Stimulated activated CD4-positive, alpha-beta T cell treated with anti-CD3 and anti-CD28 coated beads, Interleukin-12 subunit alpha, Interleukin-12 subunit beta, amount 100 ng/mL, for 4 hours (primary cell): ENCODE measurements around the gene A2ML1.
"Not testable (repeated sequence)": the region's sequence is repeated elsewhere in the genome, so short reads cannot be mapped to it uniquely, and the experiment has no call there.

ENCODE experiments used
- DNase-seq: peaks from one replicate; pipeline ENCODE4 v3.0.0-alpha.2; 2020

A2ML1 gene

DNA sequence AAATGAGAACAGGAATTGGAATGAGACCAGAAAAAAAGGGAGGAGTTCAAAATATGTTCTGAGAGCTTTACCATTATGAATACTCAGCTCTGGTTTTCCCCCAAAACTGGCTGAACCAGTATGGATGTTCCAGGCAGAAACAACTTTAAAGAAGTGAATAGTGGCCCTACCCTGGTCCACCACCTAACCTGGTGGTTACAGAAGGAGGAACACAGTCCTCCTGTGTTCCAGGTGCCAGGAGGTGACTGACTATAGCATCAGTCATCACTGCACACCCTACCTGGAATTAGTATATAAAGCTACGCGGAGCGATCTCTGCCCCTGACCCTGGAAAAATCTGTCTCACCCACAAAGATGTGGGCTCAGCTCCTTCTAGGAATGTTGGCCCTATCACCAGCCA, at the start of gene A2ML1:
Gene A2ML1 (plus strand): TSS at position 324 of the 400 bp plus-strand sequence. CDS start 31 bp downstream, at position 355.
- no peak for DNase-seq

DNA sequence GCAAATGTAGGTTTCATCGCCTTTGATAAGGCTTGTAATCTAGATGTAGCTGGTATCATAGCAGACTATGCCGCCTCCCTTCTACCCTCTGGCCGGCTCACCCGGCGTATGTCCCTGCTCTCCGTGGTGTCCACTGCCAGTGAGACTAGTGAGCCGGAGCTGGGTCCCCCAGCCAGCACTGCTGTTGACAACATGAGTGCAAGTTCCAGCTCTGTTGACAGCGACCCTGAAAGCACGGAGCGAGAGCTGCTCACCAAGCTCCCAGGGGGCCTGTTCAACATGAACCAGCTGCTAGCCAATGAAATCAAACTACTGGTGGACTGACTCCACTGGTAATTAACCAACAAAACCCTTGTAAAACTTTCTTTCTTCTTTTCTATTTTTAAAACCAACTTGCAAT, 49.0 kb upstream of the A2ML1 start:
- no peak for DNase-seq

DNA sequence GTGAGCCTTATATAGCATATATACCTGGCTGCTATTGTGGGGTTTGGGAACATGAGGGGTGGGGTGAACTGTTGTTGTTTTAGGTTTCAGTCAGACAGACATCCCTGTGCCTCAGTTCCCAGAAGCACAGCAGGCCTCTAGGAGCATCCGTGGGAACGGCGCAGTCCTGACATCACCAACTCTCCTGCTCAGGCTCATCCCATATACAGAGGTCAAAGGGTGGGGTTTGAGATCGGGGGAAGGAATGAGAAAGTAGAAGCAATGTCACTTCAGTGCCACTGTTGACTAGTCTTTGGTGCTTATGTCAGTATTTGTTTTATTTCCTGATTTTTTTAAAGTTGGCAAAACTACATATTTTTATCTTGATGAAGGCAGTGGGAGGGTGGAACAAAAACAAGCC, 43.1 kb upstream of the A2ML1 start:
- no peak for DNase-seq

DNA sequence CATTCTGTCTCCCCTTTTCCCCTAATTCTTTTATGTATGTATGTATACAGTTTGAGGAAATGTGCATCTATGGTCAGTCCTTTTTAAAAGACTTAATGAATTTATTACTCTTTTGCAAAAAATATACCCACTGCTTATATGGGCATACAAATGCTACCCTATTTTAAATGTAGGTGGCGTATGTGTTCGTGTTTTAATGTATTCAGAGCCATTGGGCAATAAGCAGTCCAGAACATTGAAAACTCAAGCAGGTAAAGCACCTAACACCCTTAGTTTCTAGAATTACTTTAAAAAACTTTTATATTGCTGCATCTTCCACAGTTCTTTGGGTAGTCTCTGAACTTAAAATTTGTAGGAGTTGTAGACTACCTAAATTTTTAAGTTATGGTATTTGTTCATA, 42.6 kb upstream of the A2ML1 start:
- DNase-seq = no peak

DNA sequence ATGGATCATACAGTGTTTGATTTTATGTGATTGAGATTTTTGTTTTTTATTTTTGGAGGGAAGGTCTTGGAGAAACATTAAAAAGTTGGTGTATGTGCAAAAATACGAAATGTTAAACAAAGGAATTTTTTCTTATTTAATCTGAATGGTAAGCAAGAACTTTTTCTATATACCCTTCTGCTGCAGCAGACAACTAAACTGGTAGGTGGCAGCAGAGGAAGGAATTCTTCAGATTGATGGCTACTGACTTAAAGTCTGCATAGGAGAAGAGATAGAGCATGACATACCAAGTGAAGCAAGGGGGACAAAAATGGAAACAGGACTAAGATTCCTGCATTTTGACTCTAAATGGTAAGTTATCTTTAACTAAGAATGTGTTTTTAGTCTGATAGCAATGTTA, 42.0 kb upstream of the A2ML1 start:
- DNase-seq = no peak

DNA sequence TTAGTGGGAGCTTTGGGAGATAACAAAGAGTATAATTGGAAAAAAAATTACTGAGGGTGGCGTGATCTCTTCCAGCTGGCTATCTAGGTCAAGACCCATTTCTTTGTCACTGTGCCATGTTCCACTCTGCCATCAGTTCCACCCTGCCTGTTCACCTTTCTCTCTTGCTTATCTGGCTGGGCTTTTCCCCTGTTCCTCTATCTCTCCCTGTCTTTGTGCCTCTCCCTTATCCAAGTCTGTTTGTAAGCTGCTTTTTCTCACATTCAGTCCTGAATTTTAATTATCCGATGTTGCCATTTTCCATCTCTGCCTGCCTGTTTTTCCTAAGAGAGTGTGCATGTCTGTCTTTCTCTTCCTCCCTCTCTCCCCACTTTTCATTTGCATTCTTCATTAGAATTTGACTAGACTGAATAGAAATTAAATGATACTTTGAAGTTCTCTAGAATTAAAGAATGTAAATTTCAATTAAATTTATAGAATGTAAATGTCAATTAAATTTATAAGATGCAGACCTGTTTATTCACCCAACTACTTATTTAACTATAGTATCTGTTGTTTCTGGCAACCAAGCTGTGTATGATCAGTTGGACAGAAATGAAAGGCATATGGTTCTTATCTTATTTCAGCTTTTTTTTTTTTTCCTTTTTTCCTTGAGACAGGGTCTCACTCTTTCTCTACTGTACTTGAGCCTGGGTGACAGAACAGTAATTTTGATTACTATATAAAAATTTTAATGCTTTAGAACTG, 40.9 kb upstream of the A2ML1 start:
- DNase-seq = no peak

DNA sequence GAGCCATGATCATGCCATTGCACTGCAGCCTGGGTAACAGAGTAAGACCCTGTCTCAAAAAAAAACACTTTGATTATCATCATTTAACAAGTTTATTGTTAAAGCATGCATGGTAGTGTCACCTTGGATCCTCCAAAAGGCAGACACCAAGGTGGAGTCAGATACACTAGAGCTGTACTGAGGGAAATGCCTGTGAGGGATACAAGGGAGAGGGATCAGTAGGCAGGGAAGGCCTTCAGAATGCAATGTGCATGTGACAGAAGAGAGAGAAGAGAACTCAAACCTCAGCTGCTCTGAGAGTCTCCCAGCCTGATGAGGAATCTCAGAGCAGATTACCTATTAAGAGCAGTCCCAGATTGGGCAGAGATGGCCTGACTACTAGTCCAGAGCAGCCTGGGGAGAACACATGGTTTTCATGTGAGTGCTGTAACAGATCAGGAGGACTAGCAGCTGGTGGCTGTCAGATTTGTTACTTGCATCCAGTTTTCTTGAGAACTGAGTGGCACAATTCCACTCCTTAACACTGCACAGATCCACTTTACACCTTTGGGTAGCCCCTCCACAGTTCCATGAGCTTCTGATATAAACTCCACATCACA, 38.0 kb upstream of the A2ML1 start:
- no peak for DNase-seq

DNA sequence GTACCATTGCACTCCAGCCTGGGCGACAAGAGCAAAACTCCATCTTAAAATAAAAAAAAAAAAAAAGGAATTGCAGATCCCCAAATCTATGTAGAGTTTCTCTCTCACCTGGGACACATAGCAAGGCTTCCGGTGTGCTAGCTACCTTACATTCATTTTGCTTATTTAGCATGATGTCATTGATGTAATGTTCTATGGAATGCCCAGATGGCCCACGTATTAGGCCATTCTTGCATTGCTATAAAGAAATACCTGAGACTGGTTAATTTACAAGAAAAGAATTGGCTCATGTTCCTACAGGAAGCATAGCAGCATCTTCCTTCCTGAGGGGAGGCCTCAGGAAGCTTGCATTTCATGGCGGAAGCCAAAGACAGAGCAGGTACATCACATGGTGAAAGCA, 36.9 kb upstream of the A2ML1 start:
- DNase-seq = no peak

DNA sequence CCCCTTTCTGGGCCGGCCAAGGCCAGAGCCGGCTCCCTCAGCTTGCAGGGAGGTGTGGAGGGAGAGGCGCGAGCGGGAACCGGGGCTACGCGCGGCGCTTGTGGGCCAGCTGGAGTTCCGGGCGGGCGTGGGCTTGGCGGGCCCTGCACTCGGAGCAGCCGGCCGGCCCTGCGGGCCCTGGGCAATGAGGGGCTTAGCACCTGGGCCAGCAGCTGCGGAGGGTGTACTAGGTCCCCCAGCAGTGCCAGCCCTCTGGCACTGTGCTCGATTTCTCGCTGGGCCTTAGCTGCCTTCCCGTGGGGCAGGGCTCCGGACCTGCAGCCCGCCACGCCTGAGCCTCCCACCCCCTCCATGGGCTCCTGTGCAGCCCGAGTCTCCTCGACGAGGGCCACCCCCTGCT, 35.2 kb upstream of the A2ML1 start:
- DNase-seq = not testable (repeated sequence)

DNA sequence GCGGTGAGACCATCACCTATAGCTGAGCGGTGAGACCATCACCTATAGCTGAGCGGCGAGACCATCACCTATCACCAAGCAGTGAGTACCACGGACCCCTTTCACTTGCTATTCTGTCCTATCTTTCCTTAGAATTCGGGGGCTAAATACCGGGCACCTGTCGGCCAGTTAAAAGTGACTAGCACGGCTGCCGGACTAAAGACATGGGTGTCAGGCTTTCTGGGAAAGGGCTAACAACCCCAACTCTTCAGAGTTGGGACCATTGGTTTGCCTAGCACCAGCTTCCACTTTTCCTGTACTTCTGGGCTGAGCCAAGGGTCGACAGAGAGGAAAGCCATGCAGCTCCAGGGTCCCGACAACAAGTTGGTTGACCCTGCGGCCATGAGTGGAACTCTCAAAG, 33.7 kb upstream of the A2ML1 start:
- not testable (repeated sequence) for DNase-seq

DNA sequence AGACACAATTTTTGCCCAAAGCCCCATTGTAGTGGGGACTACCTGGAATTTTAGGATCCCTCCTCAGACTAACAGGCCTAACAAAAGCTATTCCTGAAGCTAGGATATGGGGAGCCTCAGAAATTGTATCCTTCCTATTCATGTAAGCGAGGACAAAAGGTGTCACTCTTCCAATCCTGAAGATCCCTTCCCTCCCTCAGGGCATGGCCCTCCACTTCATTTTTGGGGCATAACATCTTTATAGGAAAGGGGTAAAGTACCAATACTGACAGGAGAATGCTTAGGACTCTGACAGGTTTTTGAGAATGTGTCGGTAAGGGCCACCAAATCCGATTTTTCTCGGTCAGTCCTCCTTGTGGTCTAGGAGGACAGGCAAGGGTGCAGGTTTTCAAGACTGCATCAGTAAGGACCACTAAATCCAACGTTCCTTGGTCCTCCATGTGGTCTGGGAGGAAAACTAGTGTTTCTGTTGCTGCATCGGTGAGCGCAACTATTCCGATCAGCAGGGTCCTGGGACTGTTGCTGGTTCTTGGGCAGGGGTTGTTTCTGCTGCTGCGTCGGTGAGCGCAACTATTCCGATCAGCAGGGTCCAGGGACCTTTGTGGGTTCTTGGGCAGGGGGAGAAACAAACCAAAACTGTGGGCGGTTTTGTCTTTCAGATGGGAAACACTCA, 32.9 kb upstream of the A2ML1 start:
- not testable (repeated sequence) for DNase-seq

DNA sequence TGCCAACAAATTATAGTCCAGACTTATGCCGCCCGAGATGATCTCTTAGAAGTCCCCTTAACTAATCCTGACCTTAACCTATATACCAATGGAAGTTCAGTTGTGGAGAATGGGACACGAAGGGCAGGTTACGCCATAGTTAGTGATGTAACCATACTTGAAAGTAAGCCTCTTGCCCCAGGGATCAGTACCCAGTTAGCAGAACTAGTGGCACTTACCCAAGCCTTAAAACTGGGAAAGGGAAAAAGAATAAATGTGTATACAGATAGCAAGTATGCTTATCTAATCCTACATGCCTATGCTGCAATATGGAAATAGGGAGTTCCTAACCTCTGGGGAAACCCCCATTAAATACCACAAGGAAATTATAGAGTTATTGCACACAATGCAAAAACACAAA, 29.2 kb upstream of the A2ML1 start:
- DNase-seq = not testable (repeated sequence)

DNA sequence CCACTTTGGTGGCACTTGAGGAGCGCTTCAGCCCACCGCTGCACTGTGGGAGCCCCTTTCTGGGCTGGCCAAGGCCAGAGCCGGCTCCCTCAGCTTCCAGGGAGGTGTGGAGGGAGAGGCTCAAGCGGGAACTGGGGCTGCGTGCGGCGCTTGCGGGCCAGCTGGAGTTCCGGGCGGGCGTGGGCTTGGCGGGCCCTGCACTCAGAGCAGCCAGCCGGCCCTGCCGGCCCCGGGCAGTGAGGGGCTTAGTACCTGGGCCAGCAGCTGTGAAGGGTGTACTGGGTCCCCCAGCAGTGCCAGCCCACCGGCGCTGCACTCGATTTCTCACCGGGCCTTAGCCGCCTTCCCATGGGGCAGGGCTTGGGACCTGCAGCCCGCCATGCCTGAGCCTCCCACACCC, 27.8 kb upstream of the A2ML1 start:
- DNase-seq = not testable (repeated sequence)

DNA sequence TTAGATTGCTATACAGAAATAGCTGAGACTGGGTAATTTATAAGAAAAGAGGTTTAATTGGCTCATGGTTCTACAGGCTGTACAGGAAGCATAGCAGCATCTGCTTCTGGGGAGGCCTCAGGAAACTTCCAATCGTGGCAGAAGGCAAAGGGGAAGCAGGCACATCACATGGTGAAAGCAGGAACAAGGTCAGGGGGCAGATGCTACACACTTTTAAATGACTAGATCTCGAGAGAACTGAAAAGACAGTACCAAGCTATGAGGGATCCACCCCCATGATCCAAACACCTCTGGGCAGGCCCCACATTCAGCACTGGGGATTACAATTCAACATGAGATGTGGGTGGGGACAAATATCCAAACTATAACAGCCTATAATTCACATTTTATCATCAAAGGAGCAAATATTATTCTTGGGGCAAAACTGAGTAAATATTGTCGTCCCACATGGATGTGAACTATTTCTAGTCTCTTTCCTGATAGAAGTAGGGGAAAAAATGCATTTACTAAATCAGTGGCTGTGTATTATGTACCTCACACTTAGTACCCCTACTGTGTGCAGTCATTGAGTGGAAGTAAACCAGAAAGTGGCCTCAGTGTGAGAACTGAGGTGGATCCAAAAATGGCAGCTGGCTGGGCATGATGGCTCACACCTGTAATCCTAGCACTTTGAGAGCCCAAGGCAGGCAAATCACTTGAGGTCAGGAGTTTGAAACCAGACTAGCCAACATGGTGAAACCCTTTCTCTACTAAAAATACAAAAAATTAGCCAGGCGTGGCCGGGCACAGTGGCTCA, 25.4 kb upstream of the A2ML1 start:
- DNase-seq = no peak

DNA sequence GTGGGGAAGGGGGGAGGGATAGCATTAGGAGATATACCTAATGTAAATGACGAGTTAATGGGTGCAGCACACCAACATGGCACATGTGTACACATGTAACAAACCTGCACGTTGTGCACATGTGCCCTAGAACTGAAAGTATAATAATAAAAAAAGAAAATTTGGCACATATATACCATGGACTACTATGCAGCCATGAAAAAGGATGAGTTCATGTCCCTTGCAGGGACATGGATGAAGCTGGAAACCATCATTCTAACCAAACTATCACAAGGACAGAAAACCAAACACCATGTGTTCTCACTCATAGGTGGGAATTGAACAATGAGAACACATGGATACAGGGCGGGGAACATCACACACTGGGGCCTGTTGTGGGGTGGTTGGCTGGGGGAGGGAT, 21.2 kb upstream of the A2ML1 start:
- not testable (repeated sequence) for DNase-seq

DNA sequence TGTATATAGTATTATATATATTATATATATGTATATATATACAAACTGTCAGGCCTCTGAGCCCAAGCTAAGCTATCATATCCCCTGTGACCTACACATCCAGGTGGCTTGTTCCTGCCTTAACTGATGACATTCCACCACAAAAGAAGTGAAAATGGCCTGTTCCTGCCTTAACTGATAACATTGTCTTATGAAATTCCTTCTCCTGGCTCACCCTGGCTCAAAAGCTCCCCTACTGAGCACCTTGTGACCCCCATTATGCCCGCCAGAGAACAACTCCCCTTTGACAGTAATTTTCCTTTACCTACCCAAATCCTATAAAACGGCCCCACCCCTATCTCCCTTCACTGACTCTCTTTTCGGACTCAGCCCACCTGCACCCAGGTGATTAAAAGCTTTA, 17.6 kb upstream of the A2ML1 start:
- DNase-seq = not testable (repeated sequence)

DNA sequence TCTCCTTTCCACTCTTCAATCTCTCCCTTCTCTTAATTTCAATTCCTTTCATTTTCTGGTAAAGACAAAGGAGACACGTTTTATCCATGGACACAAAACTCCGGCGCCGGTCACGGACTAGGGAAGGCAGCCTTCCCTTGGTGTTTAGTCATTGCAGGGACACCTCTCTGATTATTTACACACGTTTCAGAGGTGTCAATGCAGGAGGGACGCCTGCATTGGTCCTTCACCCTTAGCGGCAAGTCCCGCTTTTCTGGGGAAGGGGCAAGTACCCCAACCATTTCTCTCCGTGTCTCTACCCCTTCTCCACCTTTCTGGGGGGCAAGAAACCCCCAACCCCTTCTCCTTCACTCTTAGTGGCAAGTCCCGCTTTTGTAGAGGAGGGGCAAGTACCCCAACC, 16.9 kb upstream of the A2ML1 start:
- DNase-seq = not testable (repeated sequence)

DNA sequence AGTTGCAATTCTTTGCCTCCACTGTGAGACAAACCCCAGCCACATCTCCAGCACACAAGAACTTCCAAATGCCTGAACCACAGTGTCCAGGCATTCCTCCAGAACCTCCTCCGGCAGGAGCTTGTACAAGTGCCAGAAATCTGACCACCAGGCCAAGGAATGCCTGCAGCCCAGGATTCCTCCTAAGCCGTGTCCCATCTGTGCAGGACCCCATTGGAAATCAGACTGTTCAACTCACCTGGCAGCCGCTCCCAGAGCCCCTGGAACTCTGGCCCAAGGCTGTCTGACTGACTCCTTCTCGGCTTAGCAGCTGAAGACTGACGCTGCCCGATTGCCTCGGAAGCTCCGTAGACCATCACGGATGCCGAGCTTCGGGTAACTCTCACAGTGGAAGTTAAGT, 15.3 kb upstream of the A2ML1 start:
- not testable (repeated sequence) for DNase-seq

DNA sequence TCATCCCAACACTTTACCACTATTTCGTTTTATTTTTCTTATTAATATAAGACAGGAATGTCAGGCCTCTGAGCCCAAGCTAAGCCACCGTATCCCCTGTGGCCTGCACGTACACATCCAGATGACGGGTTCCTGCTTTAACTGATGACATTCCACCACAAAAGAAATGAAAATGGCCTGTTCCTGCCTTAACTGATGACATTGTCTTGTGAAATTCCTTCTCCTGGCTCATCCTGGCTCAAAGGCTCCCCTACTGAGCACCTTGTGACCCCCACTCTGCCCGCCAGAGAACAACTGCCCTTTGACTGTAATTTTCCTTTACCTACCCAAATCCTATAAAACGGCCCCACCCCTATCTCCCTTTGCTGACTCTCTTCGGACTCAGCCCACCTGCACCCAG, 12.3 kb upstream of the A2ML1 start:
- DNase-seq = not testable (repeated sequence)

DNA sequence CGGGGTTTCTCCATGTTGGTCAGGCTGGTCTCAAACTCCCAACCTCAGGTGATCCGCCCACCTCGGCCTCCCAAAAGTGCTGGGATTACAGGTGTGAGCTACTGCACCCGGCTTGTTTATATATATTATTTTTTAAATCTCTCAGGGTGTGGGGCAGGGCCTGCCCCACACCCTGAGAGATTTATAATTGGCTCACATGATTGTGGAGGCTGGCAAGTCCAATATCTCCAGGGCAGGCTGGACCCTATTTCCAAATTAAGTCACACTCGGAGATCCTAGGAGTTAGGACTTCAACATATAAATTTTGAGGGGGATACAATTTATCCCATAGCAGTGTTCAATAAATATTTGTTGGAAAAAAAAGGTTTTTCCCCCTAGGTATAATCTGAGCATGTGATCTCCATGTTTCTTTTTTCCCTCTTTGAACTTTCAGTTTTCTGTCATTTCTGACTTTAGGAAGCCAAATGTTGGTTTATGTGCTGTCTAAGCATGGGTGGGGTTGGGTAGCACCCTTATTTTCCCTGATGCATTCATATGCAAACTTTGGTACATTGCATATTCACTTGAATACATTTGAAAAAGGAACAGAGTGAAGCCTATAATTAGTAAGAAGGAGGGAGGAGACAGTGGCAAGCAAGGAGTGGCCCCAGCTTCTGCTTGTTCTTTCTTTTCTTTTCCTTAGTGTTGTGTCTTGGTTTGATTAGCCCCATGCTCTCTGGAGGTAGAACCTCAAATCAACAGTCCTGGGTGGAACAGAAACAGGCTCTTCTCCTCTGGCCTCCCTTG, 8.7 kb upstream of the A2ML1 start:
- DNase-seq = no peak

DNA sequence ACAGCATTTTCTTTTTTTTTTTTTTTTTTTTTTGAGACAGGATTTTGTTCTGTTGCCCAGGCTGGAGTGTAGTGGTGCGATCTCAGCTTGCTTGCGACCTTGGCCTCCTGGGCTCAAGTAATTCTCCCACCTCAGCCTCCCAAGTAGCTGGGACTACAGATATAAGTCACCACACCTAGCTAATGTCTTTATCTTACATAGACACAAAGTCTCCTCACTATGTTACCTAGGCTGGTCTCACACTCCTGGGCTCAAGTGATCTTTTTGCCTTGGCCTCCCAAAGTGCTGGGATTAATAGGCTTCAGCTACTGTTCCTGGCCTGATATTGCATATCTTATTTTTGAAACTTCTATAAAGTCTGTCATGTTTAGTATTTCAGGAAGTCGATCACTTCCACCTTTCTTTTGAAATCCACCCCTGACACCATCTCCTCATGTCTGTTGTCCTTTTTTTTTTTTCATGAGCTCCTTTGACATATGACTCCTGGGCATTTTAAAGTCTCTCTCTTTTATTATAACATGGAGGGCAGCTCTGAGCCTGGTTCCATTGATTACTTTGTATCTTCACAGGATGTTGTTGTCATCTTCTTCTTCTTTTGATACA, 5.9 kb upstream of the A2ML1 start:
- no peak for DNase-seq

DNA sequence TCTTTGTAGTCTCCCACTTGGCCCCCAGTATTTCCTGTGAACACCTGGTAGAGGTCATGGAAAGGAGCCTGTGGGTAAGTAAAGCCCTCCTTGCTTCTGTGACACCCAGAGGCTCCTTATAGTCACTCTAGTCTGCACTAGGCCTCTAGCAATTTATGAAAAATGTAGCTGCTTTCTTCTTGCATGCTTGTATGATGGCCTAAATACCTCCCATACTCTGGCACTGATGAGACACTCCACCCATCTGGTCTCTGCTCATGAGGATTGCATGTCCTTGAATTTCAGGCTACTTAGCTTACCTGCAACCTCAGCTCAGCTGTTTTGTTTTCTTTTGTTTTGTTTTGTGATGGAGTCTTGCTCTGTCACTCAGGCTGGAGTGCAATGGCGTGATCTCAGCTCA, 4.6 kb upstream of the A2ML1 start:
- no peak for DNase-seq
